AG04450 (cell line): ENCODE measurements around the gene ACTR5. TPM values are rescaled to one million over a fixed set of nuclear protein-coding genes. Genes with fewer than 3 reads are reported as not detected.
A peak's percentile ranks its signal among the peaks of the same experiment; 100 is the strongest.

ENCODE experiments used
- CTCF ChIA-PET: fragments of 300-600, 350-600 bp; formaldehyde crosslinking; extraction: SDS; loops from one replicate; lab custom pipeline; 2022; ENCODE audit warnings: antibody characterized with exemption, inconsistent platforms; lab: Charles Lee
- POLR2A ChIA-PET: fragments of 350-600 bp; formaldehyde crosslinking; extraction: SDS; loops from one replicate; lab custom pipeline; 2021; ENCODE audit warnings: antibody characterized with exemption, inconsistent platforms; lab: Yijun Ruan, JAX
- DNase-seq: peaks from one replicate; pipeline ENCODE4 v3.0.0-alpha.2; 2011; ENCODE audit warnings: low read depth, low spot score
- H3K27ac ChIP-seq: one replicate; pipeline ENCODE4 v1.5.1; 2012; ENCODE audit warnings: low read depth, low read length, control low read depth
- H3K27me3 ChIP-seq: one replicate; pipeline ENCODE4 v1.6.0; 2012; ENCODE audit warnings: low read length; ENCODE audit not compliant: control insufficient read depth, insufficient read depth
- H3K4me3 ChIP-seq: 2 replicates; pipeline ENCODE4 v1.5.1; 2011; ENCODE audit warnings: mild to moderate bottlenecking, low read depth, low read length, control low read depth
- H3K9me3 ChIP-seq: 2 replicates; pipeline ENCODE4 v1.5.1; 2012; ENCODE audit warnings: low read length; ENCODE audit not compliant: control insufficient read depth, insufficient read depth
- CTCF ChIP-seq: IDR thresholded peaks from 2 replicates; pipeline ENCODE4 v1.5.1; 2011; ENCODE audit warnings: low read depth, low read length, control low read depth, inconsistent platforms
- polyA plus RNA-seq: library from polyadenylated mRNA; depleted of rRNA; stranded (reverse); fragments of >200 nt; gene quantifications from 2 replicates; pipeline ENCODE4 v1.2.3, GENCODE V29; 2011

The ACTR5 gene
- polyA plus RNA-seq, 1 experiment = 6.1 TPM

GRCh38 chr20:38747495-38748096 lies 664 bp upstream of the ACTR5 start:
- H3K4me3 ChIP-seq = peak overlapping the region; percentile 42
- no peak for TF ChIP-seq CTCF
- no peaks in the 10 kb centered on the region for H3K9me3 ChIP-seq
- no peak overlapping the region for H3K27ac ChIP-seq
- ChIA-PET CTCF (interaction anchor here (0.9 kb wide), 1 partner anchor 179 kb away, joined by 4 read pairs; the partner anchor contains the start of gene FAM83D), POLR2A (no interaction called here)
- no peak for DNase-seq
- H3K27me3 ChIP-seq = no peaks in the 10 kb centered on the region

DNA sequence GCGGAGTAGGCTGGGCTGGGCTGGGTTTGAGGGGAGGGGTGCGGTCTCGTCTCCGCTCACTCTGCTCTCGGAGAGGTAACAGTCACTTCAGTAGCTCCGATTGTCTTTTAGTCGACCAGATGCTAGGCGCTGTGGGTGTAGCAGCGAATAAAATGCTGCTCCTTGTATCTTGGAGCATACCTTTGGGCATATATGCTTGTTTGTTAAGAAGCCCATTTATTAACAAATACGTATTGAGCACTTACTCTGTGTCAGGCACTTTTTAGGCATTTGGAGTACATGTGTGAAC lies 545 bp downstream of the ACTR5 start:
- H3K4me3 ChIP-seq = peak overlapping the region; percentile 97
- ChIA-PET POLR2A (no interaction called here), CTCF (interaction anchor here (1.6 kb wide), 1 partner anchor 100 kb away, joined by 5 read pairs; no protein-coding TSS in a partner anchor)
- no peak for TF ChIP-seq CTCF
- no peak for DNase-seq
- H3K27me3 ChIP-seq = no peaks in the 10 kb centered on the region
- no peak overlapping the region for H3K27ac ChIP-seq
- H3K9me3 ChIP-seq = no peaks in the 10 kb centered on the region

DNA sequence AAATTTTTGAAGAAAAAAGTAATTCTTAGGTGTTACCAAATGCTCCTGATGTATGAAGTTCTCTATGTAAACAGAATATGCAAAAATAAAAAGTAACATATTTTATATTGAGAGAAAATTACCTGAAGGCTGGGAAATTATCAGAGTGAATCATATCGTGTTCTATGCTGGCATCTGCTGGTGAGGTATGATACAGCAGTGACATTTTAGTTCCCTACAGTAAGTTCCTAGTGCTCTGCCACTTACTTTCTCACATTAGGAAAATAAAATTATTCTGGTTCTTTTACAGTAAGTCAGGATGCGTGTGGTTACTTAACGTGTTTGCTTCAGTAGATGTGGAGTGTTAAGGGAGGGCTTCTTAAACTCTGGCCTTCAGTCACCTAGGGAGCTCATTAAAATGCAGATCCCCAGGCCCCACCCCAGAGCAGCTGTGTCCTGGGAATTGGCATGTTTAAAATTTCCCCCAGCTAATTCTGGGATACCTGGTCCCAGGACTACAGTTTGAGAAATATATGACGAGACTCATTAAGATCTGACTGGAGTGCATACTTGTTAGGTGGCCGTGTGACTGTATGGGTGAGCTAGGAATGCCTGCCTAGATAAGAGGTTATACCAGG lies 3.2 kb downstream of the ACTR5 start:
- DNase-seq = no peak
- POLR2A ChIA-PET = no interaction called here
- peak; percentile 74 for TF ChIP-seq CTCF
- CTCF ChIA-PET = interaction anchor here (0.6 to 4.3 kb wide), 15 partner anchors 8 to 250 kb away, joined by 3 to 21 read pairs (median 3); partner anchors contain the start of gene FAM83D
- no peak overlapping the region for H3K4me3 ChIP-seq
- H3K9me3 ChIP-seq = no peaks in the 10 kb centered on the region
- no peaks in the 10 kb centered on the region for H3K27me3 ChIP-seq
- no peak overlapping the region for H3K27ac ChIP-seq

DNA sequence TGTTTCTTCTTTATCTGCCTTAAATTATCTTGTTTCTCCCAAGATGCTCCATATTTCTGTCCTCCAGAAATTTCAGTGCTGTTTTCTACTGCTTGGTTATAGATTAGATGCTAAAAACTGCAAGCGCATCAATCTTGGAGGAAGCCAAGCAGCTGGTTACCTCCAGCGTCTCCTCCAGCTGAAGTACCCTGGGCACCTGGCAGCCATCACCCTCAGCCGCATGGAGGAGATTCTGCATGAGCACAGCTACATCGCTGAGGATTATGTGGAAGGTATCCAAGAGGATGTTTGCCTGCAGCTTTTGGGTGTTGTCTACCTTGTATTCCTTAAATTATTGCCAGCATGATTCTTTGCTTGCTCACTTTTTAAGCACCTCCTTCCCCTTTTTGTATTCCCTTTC lies 3.8 kb downstream of the ACTR5 start:
- ChIA-PET POLR2A (no interaction called here), CTCF (interaction anchor here (0.6 to 4.3 kb wide), 11 partner anchors 14 to 249 kb away, joined by 3 to 21 read pairs (median 3); partner anchors contain the start of gene FAM83D)

More for the DNA sequence above, 3.8 kb downstream of the ACTR5 start:
- Histone ChIP-seq H3K27ac (no peak overlapping the region), H3K27me3 (no peaks in the 10 kb centered on the region), H3K4me3 (no peak overlapping the region), H3K9me3 (no peaks in the 10 kb centered on the region)
- no peak for DNase-seq
- TF ChIP-seq CTCF = no peak
